Measurements from ENCODE around the gene FOXF2.
A peak's percentile ranks its signal among the peaks of the same experiment; 100 is the strongest.

Gene FOXF2

DNA sequence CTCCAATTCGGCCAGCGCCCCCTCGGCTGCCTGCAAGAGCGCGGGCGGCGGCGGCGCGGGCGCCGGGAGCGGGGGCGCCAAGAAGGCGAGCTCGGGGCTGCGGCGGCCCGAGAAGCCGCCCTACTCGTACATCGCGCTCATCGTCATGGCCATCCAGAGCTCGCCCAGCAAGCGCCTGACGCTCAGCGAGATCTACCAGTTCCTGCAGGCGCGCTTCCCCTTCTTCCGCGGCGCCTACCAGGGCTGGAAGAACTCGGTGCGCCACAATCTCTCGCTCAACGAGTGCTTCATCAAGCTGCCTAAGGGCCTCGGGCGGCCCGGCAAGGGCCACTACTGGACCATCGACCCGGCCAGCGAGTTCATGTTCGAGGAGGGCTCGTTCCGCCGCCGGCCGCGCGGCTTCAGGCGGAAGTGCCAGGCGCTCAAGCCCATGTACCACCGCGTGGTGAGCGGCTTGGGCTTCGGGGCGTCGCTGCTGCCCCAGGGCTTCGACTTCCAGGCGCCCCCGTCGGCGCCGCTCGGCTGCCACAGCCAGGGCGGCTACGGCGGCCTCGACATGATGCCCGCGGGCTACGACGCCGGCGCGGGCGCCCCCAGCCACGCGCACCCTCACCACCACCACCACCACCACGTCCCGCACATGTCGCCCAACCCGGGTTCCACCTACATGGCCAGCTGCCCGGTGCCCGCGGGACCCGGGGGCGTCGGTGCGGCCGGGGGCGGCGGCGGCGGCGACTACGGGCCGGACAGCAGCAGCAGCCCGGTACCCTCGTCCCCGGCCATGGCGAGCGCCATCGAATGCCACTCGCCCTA, 963 bp downstream of the FOXF2 start:
- DNase-seq, result no peak

DNA sequence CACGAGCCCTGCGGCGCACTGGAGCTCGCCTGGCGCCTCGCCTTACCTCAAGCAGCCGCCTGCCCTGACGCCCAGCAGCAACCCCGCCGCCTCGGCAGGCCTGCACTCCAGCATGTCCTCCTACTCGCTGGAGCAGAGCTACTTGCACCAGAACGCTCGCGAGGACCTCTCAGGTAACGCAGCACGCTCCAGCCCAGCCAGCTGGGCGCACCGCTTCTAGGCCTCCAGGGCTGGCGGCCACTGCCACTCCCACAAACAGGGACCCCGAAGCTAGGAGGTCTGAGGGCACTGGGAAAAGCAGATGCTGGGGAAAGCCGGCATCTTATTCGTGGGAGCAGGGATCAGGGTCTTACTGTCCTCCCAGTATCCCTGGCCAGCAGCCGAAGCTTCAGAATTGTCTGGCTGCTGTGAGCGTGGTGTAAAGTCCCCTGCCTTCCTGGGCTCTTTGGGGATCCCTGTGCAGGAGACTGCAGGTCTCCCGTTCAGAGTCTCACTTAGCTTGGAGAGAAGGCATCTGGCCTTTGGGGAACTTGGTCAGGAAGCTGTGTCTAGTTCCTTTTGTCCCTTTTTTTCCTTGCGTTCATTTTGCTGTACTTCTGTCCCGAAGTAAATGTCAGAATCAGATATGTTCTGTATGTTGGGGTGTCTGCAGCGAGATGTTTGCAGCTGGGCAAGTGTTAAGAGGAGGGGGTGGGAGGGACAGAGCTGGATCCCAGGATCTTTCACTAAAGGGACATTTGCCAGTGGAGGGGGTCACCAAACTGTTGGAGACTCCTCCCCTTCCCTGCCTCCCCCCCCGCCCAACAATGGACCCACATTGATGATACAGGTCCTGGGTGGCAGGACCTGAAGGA, 1.8 kb downstream of the FOXF2 start:
- no peak for DNase-seq

DNA sequence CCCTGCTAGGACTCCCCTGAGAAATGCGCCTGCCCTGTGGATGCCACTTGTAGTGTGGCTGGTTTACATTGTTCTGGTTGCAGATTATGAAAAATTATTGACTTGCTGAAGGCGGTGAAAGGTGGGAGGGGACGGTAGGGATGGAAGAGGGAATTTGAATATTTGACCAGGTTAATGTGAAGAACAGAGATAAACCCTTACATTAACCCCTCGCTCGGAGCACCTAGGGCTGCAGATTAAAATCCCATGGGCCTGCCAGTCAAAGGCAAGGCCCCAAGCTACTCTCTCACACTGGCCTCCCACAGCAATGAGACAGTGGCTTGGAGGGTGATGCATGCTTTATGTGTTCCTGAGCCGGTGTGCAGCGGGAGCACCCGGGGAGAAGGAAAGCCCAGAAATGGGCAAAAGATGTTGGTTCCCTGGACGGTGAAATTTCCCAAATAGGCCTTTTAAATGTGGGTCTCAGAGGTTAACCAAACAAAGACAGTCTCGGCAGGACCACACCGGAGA, 2.5 kb downstream of the FOXF2 start:
- DNase-seq, result no peak

DNA sequence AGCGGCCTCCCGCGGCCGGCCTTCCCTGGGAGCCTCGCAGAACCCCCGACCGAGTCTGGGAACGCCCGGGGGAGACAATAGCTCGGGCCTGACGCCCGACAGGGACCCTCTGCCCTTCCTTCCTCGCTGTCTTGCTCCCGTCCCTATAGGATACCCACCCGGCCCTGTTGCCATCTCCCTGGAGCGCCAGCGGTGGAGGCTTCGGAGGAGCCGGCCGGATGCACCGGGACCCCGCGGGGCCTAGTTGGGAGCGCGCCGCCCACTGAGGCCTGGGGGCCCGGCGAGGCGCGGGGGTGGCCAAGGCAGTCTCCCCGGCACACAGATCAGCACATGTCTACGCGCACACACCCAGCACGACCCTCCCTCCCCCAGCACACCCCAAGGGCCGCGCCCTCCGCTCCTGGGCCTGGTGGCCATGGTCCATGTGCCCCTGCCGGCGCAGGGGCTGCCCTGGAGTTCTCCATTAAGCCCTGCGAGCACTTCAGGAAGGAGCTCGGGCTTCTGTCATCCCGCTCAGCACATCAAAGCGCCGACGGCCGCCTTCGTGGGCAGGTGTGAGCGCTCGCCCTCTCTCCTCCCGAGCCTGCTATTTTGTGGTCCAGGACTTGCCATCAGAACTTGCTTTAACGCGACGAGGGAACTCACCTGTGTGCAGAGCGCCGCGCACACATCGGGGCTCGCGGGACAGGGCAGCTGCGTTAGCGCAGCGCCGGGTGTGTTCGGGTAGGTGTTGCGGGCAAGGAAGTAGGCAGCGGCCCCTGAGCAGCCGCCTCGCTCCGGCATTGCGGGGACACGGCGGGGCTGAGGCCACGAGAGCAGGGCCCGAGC, 3.7 kb downstream of the FOXF2 start:
- no peak for DNase-seq

DNA sequence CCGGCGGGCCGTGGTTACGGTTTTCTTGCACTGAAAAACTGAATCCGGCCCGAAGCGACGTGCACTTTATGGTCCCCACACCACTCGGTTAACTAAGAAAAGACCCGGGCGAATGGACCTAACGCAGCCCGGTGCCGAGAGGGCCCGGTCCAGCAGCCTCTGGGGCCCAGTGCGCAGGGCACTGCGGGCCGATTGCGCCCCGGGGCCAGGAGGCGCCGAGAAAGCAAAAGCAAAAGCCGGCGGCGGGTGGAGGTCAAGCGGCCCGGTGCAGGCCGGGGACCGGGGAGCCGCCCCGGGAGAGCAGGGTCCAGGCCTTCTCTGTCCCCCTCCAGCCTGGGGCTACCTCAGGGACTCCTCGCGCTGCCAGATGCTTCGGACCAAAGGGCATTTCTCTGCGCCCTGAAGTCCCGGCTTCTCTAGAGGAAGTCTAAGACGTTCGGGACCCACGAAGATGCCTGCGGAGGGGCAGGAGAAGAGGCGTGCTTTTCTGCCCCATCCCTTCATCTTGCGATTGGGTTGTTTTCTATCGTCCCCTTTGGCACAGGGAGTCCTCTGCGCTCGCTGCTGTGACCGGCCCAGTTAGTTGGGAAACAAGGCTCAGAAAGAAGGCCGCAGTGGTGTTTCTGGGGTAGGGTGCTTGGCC, 4.4 kb downstream of the FOXF2 start:
- DNase-seq, result no peak

DNA sequence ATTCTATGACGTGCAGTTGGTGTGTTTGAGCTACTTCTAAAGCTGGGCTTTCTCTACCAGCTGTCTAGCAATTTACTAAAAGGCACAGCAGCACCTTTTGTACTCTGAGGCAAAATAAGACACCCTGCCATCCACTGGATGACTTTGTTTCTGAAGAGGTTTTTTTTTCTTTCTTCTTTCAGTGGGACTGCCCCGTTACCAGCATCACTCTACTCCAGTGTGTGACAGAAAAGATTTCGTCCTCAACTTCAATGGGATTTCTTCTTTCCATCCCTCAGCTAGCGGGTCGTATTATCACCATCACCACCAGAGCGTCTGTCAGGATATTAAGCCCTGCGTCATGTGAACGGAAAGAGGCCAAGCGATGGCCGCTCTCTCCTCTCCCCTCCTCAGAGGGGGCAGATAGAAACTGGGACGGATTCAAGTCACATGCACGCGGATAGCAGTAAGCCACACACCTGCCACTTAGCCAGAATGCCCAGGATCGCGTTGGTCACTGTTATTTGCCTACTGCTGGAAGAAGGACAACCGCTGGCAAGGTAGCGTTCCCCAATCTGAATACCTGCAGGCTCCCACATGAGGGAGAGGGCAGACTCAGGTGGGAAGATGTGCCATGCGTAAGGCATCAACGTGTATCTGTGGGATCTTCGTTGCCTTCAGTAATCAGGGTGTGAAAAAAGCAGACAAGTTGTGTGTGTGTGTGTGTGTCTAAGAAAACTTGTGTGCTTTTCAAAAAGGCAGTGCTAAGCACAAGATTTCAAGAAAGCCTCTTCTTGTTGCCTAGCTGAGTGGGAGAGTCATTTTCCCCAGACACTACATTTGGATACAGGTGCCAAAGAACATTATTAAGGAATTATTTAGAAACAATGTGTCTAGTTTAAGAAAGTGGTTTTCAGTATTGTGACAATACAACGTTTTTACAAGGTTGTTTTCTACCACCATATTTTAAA, 5.4 kb downstream of the FOXF2 start:
- no peak for DNase-seq

DNA sequence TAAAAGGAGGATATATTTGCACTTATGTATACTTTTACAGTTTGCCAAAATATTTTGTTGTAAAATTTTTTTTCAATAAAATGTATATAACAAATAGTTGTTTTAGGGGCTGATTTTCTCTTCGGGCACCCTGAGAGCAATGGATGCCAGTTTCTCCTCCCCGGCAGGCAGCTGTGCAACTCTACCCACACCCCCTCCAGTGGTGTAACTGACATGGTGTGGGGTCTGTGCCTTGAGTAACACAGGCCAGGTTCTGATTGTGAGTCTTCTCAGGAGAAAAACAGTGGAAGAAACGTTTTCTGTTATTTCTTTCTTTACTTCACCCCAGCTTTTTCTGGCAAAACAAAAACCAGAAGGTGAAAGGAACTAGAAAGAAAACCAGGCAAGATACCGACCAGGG, 6.1 kb downstream of the FOXF2 start:
- DNase-seq, result no peak

DNA sequence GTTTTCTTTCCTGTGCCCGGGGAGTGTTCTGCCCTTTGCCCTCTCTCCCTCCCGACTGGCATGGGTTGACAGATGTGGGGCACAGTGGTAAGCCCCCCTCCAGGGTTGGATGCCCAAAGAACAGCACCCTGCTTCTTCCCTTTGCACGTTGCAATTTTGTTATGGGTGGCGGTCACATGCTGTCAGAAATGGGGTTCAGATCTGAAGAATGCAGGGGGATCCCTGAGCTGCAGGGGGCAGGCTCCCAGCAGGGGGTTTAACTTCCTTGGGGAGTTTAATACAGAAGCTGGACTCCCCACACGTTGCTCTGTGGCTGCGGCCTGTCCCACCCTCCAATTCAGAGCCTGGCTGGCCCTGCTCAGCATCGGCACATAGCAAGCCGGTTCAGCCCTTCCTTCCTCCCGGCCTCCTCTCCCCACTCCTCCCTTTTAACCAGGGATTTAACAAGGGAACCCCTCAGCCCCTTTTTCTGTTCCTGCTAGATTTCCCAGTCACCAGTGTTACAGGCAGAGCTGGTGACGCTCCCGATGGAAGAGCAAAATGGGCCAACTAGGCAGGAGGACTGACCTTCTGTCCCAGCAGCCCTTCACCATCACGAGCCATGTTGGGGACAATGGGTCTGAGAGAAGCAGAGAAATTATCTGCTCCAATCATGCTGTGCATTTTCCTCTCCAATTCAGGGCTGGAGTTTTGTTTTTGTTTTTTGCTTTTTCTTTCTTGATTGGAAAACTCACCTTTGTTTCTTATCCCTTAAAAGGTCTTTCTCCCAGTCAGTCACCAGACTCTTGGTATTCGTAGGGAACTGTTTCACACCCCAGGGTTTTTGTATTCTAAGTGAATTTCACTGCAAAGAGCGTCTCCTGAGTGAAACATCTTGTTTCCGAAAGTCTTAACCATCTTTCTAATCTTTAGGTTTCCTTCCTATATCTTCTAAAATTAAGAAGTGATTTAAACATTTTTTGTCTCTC, 6.8 kb downstream of the FOXF2 start:
- no peak for DNase-seq

DNA sequence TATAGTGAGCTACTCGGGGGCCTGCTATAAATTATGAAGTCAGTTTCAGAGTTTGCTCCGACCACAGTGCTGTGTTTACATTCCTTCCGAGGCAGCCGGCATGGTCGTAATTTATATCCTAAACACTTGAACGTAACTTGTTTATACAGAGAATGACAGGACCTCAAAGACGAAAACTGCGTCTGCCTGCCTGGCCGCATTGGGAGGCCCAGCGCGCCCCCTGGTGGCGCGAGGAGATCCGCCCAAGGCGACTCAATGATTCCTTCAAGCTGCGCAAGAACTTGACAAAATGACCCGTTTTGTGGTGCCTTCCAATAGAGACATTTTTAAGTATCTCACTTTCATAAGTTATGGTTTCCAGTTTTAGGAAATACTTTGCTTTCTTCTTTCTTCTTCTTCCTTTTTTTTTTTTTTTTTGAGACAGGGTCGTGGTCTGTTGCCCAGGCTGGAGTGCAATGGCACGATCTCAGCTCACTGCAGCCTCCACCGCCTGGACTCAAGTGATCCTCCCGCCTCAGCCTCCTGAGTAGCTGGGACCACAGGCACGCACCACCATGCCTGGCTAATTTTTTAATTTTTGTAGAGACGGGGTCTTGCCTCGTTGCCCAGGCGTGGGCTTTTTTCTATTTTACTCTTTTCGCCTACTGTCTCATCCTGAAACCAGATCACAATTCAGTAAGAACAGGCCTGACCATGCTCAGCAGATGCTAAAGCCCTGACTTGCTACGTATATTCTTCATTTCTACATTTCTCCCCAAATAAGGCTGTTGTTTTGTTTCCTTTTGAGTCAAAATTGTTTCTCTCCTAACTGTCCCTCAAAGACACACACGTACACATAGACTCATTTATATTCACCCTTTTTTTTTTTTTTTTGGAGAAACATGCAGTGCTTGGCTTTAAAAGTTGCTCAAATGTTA, 7.8 kb downstream of the FOXF2 start:
- DNase-seq, result peak in 35 of 56 donors; percentile 1 to 71 (median 12)

DNA sequence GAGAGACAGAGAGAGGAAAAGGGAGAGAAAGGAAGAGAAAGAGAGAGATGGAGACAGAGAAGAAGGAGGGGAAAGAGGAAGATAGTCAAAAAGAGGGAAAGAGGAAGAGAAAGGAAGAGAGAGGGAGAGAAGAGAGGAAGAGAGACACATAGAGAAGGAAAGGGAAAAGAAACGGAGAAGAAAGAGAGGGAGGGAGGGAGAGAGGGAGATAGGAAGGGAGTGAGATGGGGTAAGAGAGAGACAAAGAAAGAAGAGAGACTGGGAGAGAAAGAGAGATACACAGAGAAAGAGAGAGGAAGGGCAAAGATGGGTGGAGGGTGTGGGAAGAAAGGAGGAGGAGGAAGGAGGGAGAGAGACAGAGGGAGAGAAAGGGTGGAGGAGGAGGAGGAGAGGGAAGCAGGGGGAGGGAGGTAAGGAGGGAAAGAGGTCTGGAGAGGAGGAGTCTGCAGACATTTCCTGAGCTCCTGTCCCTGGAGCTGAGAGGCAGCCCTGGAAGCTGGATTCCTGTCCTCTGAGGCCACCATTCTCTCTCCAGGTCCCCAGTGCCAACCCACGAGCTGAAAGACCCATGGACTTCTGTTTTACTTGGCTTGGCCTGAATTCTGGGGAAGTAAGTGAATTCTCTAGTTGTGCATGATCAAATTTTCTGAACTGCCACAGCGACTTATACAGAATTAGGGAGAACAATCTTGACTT, 9.9 kb downstream of the FOXF2 start:
- no peak for DNase-seq

DNA sequence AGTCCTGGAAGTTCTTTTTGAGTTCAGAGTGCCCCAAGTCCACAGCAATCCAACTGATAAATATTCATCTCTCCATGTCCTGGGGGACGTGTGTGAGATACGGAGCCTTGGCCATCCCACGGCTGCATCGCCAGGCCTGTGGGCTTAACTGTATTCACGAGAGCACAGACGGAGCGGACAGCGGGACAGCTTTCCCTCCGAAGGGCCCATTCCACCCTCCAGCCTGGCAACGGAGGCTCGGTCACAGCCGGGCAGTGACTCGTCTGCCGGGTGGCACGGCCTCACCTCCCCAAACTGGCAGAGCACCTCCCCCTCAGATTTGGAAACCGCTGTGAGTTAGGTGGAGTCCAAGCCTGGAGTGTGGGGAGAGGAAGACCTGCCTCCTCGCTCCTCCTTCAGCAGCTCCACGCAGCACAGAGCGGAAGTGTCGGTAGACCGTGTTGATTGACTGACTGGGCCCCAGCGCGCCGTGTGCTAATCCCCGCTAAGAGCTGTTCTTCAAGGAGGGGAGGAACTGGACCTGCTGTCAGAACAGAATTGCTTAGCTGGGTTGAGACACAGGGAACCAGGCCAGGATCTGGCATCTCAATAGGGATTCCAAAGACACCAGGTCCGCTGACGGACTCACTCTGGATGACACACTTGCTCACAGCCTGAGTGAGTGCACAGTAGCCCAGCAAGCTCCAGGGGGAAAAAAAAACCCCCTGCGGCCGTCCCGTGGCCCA, 10.9 kb downstream of the FOXF2 start:
- no peak for DNase-seq

DNA sequence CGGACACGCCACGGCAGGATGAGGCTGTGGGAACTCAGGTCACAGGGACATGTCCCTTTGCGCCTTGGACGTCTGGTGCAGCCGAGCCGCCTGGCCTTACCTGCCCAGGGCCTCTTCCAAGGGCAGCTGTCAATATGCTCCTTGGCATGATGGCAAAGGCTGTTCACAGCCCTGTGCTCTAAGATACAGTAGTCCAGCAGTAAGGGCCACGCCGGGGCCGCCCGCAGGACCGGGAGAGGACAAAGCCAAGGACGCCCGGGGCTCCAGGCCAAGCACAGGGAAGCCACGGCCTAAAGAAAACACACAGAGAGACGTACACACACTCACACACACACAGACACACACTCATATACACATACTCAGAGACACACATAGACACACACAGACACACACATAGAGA, 13.0 kb downstream of the FOXF2 start:
- DNase-seq, result no peak

DNA sequence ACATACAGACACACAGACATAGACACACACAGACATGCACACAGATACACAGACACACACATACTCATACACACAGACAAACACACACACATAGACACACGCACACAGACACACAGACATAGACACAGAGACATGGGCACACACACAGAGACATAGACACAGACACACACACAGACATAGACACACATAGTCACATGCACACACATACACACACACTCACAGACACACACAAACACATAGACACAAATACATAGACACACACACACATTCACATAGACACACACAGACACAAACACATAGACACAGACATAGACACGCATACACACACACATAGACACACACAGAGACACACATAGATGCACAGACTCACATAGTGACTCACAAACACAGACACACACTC, 13.5 kb downstream of the FOXF2 start:
- DNase-seq, result no peak

DNA sequence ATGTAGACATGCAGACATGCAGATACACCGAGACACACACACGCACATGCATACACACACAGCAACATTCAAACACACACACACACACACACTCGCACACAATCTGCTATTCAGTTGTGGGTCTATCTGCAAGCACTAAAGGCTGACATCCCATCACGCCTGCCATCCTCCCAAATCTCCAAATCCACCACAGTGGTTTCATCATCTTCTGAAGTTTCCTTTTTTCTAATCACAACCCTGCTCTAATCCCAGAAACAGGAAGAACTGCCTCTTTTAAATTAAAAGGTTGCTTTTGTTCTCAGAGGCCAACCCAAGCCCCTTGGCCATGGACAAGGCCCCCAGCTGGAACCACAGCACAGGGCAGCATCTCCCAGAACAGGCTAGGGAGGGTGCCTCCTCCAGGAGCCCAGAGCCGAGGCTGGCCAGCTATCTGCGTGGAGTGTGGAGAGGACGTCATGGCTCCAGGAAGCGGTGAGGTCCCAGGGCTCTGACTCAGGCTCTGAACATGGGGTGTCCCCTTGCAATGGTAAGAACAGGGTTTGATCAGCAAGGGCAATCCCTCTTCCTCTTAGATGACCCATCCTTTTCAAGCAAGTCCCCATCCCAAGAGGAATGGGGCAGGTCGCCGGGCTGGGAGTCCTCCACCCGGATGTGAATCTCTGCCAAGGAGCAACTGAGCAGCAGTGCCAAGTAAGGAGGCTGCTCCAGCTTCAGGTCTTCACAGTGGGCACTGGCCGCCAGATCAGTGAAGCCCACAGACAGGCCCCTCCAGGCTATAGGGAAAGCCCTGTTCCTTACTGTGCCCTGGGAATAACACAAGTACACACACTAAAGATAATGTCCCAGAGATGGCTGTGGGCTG, 14.7 kb downstream of the FOXF2 start:
- no peak for DNase-seq

DNA sequence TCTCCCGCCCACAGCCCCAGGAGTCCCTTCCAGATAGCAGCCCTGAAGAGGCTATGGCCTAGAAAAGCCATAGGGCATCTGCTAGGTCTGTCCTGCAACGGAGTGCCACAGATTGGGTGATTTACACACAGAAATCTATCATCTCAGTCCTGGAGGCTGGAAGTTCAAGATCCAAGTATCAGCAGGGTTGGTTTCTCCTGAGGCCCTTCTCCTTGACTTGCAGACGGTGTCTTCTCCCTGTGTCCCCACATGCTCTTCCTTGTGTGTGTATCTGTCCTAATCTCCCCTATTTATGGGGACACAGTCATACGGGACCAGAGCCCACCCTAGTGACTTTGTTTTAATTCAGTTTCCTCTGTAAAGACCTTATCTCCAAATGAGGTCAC, 15.3 kb downstream of the FOXF2 start:
- no peak for DNase-seq

All from nucleus accumbens (tissue), 56 donors.